ENCODE data around the gene ZFP57.

The ZFP57 gene

GRCh38 chr6:29649701-29650673 lies 31.0 kb downstream of the ZFP57 start:
- H3K4me3 ChIP-seq (ENCODE audit: low read depth in 1 of 2, low read length in 2 of 2): peak overlapping the region; percentile 54 to 99
- H3K9ac ChIP-seq (ENCODE audit: low read length): peak overlapping the region; percentile 87
- H3K36me3 ChIP-seq (ENCODE audit: insufficient read depth, low read length): no peaks in the 10 kb centered on the region
- H3K9me3 ChIP-seq (ENCODE audit: low read length): no peaks in the 10 kb centered on the region
- H3K27me3 ChIP-seq (ENCODE audit: control insufficient read depth in 1 of 2, insufficient read depth in 2 of 2, low read length in 2 of 2): no peaks in the 10 kb centered on the region
- H3K4me1 ChIP-seq (ENCODE audit: insufficient read depth, low read length): peaks cover 6% of the 10 kb centered on the region
- H3K27ac ChIP-seq (ENCODE audit: low read depth, low read length): peak overlapping the region; percentile 87

- peaks cover 6% of the 10 kb centered on the region for H3K4me1 ChIP-seq (ENCODE audit: insufficient read depth, low read length)
- H3K4me3 ChIP-seq (ENCODE audit: low read depth in 1 of 2, low read length in 2 of 2): no peak overlapping the region
- no peaks in the 10 kb centered on the region for H3K27me3 ChIP-seq (ENCODE audit: control insufficient read depth in 1 of 2, insufficient read depth in 2 of 2, low read length in 2 of 2)
- no peaks in the 10 kb centered on the region for H3K9me3 ChIP-seq (ENCODE audit: low read length)
- no peak overlapping the region for H3K9ac ChIP-seq (ENCODE audit: low read length)
- H3K27ac ChIP-seq (ENCODE audit: low read depth, low read length): no peak overlapping the region
- H3K36me3 ChIP-seq (ENCODE audit: insufficient read depth, low read length): no peaks in the 10 kb centered on the region
Measured at GRCh38 chr6:29647927-29648642, 32.9 kb downstream of the ZFP57 start.

- no peak overlapping the region for H3K27ac ChIP-seq (ENCODE audit: low read depth, low read length)
- no peak overlapping the region for H3K4me3 ChIP-seq (ENCODE audit: low read depth in 1 of 2, low read length in 2 of 2)
- no peak overlapping the region for H3K9ac ChIP-seq (ENCODE audit: low read length)
- H3K27me3 ChIP-seq (ENCODE audit: control insufficient read depth in 1 of 2, insufficient read depth in 2 of 2, low read length in 2 of 2): no peaks in the 10 kb centered on the region
- H3K4me1 ChIP-seq (ENCODE audit: insufficient read depth, low read length): no peaks in the 10 kb centered on the region
- H3K36me3 ChIP-seq (ENCODE audit: insufficient read depth, low read length): no peaks in the 10 kb centered on the region
- H3K9me3 ChIP-seq (ENCODE audit: low read length): no peaks in the 10 kb centered on the region
Measured at GRCh38 chr6:29641430-29642148, 39.4 kb downstream of the ZFP57 start.

GRCh38 chr6:29637247-29637646 lies 43.7 kb downstream of the ZFP57 start:
- Histone ChIP-seq H3K4me3 (ENCODE audit: low read depth in 1 of 2, low read length in 2 of 2) (no peak overlapping the region), H3K27me3 (ENCODE audit: control insufficient read depth in 1 of 2, insufficient read depth in 2 of 2, low read length in 2 of 2) (no peaks in the 10 kb centered on the region), H3K9me3 (ENCODE audit: low read length) (no peaks in the 10 kb centered on the region), H3K9ac (ENCODE audit: low read length) (no peak overlapping the region), H3K4me1 (ENCODE audit: insufficient read depth, low read length) (peaks cover 4% of the 10 kb centered on the region), H3K27ac (ENCODE audit: low read depth, low read length) (no peak overlapping the region), H3K36me3 (ENCODE audit: insufficient read depth, low read length) (no peaks in the 10 kb centered on the region)

- Histone ChIP-seq H3K4me1 (ENCODE audit: insufficient read depth, low read length) (peaks cover 19% of the 10 kb centered on the region), H3K27me3 (ENCODE audit: control insufficient read depth in 1 of 2, insufficient read depth in 2 of 2, low read length in 2 of 2) (no peaks in the 10 kb centered on the region), H3K9me3 (ENCODE audit: low read length) (no peaks in the 10 kb centered on the region), H3K9ac (ENCODE audit: low read length) (peak overlapping the region; percentile 49), H3K27ac (ENCODE audit: low read depth, low read length) (peak overlapping the region; percentile 55), H3K4me3 (ENCODE audit: low read depth in 1 of 2, low read length in 2 of 2) (peak overlapping the region; percentile 49 to 93), H3K36me3 (ENCODE audit: insufficient read depth, low read length) (no peaks in the 10 kb centered on the region)
Measured at GRCh38 chr6:29633534-29633905, 47.4 kb downstream of the ZFP57 start.

- Histone ChIP-seq H3K27me3 (ENCODE audit: control insufficient read depth in 1 of 2, insufficient read depth in 2 of 2, low read length in 2 of 2) (no peaks in the 10 kb centered on the region), H3K9me3 (ENCODE audit: low read length) (no peaks in the 10 kb centered on the region), H3K4me3 (ENCODE audit: low read depth in 1 of 2, low read length in 2 of 2) (peak within 1 kb of the TSS; percentile 49 to 93), H3K9ac (ENCODE audit: low read length) (peak within 1 kb of the TSS; percentile 49), H3K27ac (ENCODE audit: low read depth, low read length) (peak within 1 kb of the TSS; percentile 55), H3K36me3 (ENCODE audit: insufficient read depth, low read length) (no peaks in the 10 kb centered on the region), H3K4me1 (ENCODE audit: insufficient read depth, low read length) (peaks cover 19% of the 10 kb centered on the region)
Measured at GRCh38 chr6:29632789-29633533, 48.0 kb downstream of the ZFP57 start, which contains the start of gene GABBR1. TSS of gene GABBR1 (minus strand) at chr6:29633183. CDS start at chr6:29632385, 798 bp downstream.

- Histone ChIP-seq H3K4me3 (ENCODE audit: low read depth in 1 of 2, low read length in 2 of 2) (peak overlapping the region; percentile 49 to 93), H3K9ac (ENCODE audit: low read length) (no peak overlapping the region), H3K27me3 (ENCODE audit: control insufficient read depth in 1 of 2, insufficient read depth in 2 of 2, low read length in 2 of 2) (no peaks in the 10 kb centered on the region), H3K36me3 (ENCODE audit: insufficient read depth, low read length) (no peaks in the 10 kb centered on the region), H3K27ac (ENCODE audit: low read depth, low read length) (peak overlapping the region; percentile 55), H3K9me3 (ENCODE audit: low read length) (no peaks in the 10 kb centered on the region), H3K4me1 (ENCODE audit: insufficient read depth, low read length) (peaks cover 19% of the 10 kb centered on the region)
Measured at GRCh38 chr6:29631860-29632731, 48.9 kb downstream of the ZFP57 start.

- Histone ChIP-seq H3K36me3 (ENCODE audit: insufficient read depth, low read length) (no peaks in the 10 kb centered on the region), H3K9me3 (ENCODE audit: low read length) (no peaks in the 10 kb centered on the region), H3K4me3 (ENCODE audit: low read depth in 1 of 2, low read length in 2 of 2) (no peak overlapping the region), H3K27me3 (ENCODE audit: control insufficient read depth in 1 of 2, insufficient read depth in 2 of 2, low read length in 2 of 2) (no peaks in the 10 kb centered on the region), H3K27ac (ENCODE audit: low read depth, low read length) (no peak overlapping the region), H3K9ac (ENCODE audit: low read length) (no peak overlapping the region), H3K4me1 (ENCODE audit: insufficient read depth, low read length) (peaks cover 19% of the 10 kb centered on the region)
Measured at GRCh38 chr6:29631209-29631810, 49.6 kb downstream of the ZFP57 start.

- Histone ChIP-seq H3K9me3 (ENCODE audit: low read length) (no peaks in the 10 kb centered on the region), H3K27ac (ENCODE audit: low read depth, low read length) (no peak overlapping the region), H3K27me3 (ENCODE audit: control insufficient read depth in 1 of 2, insufficient read depth in 2 of 2, low read length in 2 of 2) (no peaks in the 10 kb centered on the region), H3K4me1 (ENCODE audit: insufficient read depth, low read length) (peaks cover 19% of the 10 kb centered on the region), H3K36me3 (ENCODE audit: insufficient read depth, low read length) (no peaks in the 10 kb centered on the region), H3K9ac (ENCODE audit: low read length) (no peak overlapping the region), H3K4me3 (ENCODE audit: low read depth in 1 of 2, low read length in 2 of 2) (no peak overlapping the region)
Measured at GRCh38 chr6:29630315-29630714, 50.6 kb downstream of the ZFP57 start.

- Histone ChIP-seq H3K9ac (ENCODE audit: low read length) (no peak overlapping the region), H3K4me3 (ENCODE audit: low read depth in 1 of 2, low read length in 2 of 2) (no peak overlapping the region), H3K4me1 (ENCODE audit: insufficient read depth, low read length) (peaks cover 19% of the 10 kb centered on the region), H3K36me3 (ENCODE audit: insufficient read depth, low read length) (no peaks in the 10 kb centered on the region), H3K9me3 (ENCODE audit: low read length) (no peaks in the 10 kb centered on the region), H3K27me3 (ENCODE audit: control insufficient read depth in 1 of 2, insufficient read depth in 2 of 2, low read length in 2 of 2) (no peaks in the 10 kb centered on the region), H3K27ac (ENCODE audit: low read depth, low read length) (no peak overlapping the region)
Measured at GRCh38 chr6:29629571-29629970, 51.4 kb downstream of the ZFP57 start.
